Measurements from ENCODE around the gene MYO1H.

The MYO1H gene

GRCh38 chr12:109378569-109378968, 30.9 kb downstream of the MYO1H start:
- H3K27ac ChIP-seq (ENCODE audit: low read depth, low read length, poor library complexity, severe bottlenecking): no peak overlapping the region
- no peaks in the 10 kb centered on the region for H3K4me1 ChIP-seq (ENCODE audit: insufficient read depth, low read length, severe bottlenecking)
- H3K36me3 ChIP-seq (ENCODE audit: insufficient read depth, low read length): no peaks in the 10 kb centered on the region
- no peaks in the 10 kb centered on the region for H3F3A ChIP-seq (ENCODE audit: insufficient read depth, low read length)
- no peak overlapping the region for H3K4me3 ChIP-seq (ENCODE audit: low read depth, low read length, poor library complexity, severe bottlenecking)
- no peak overlapping the region for H2AFZ ChIP-seq (ENCODE audit: low read length)
- H3K4me2 ChIP-seq (ENCODE audit: low read length): no peak overlapping the region
- no peaks in the 10 kb centered on the region for H4K20me1 ChIP-seq (ENCODE audit: insufficient read depth, low read length)
- H3K9me3 ChIP-seq (ENCODE audit: low read length): no peaks in the 10 kb centered on the region
- H3K27me3 ChIP-seq (ENCODE audit: insufficient read depth, low read length): no peaks in the 10 kb centered on the region
- no peak overlapping the region for H3K9ac ChIP-seq (ENCODE audit: low read length)
- H3K9me2 ChIP-seq (ENCODE audit: low read depth, low read length): no peaks in the 10 kb centered on the region
- no peaks in the 10 kb centered on the region for H3K79me2 ChIP-seq (ENCODE audit: insufficient read depth, low read length)
- TF ChIP-seq EZH2 (IDR thresholded peaks at IDR 0.05; ENCODE audit: borderline replicate concordance, low read length) (no peak), CTCF (IDR thresholded peaks at IDR 0.05; ENCODE audit: low read length) (no peak)

- H3K4me1 ChIP-seq (ENCODE audit: insufficient read depth, low read length, severe bottlenecking): no peaks in the 10 kb centered on the region
- no peak overlapping the region for H3K9ac ChIP-seq (ENCODE audit: low read length)
- H3K9me3 ChIP-seq (ENCODE audit: low read length): no peaks in the 10 kb centered on the region
- H2AFZ ChIP-seq (ENCODE audit: low read length): no peak overlapping the region
- no peaks in the 10 kb centered on the region for H3K9me2 ChIP-seq (ENCODE audit: low read depth, low read length)
- H3K27me3 ChIP-seq (ENCODE audit: insufficient read depth, low read length): no peaks in the 10 kb centered on the region
- no peak overlapping the region for H3K27ac ChIP-seq (ENCODE audit: low read depth, low read length, poor library complexity, severe bottlenecking)
- H3K4me3 ChIP-seq (ENCODE audit: low read depth, low read length, poor library complexity, severe bottlenecking): no peak overlapping the region
- no peaks in the 10 kb centered on the region for H4K20me1 ChIP-seq (ENCODE audit: insufficient read depth, low read length)
- no peak overlapping the region for H3K4me2 ChIP-seq (ENCODE audit: low read length)
- TF ChIP-seq EZH2 (IDR thresholded peaks at IDR 0.05; ENCODE audit: borderline replicate concordance, low read length): no peak
- no peak for TF ChIP-seq CTCF (IDR thresholded peaks at IDR 0.05; ENCODE audit: low read length)
- H3K79me2 ChIP-seq (ENCODE audit: insufficient read depth, low read length): no peaks in the 10 kb centered on the region
- no peaks in the 10 kb centered on the region for H3F3A ChIP-seq (ENCODE audit: insufficient read depth, low read length)
- no peaks in the 10 kb centered on the region for H3K36me3 ChIP-seq (ENCODE audit: insufficient read depth, low read length)
Measured at GRCh38 chr12:109382031-109382430, 34.3 kb downstream of the MYO1H start.

GRCh38 chr12:109383240-109383639, 35.5 kb downstream of the MYO1H start:
- H3K27me3 ChIP-seq (ENCODE audit: insufficient read depth, low read length): no peaks in the 10 kb centered on the region
- no peaks in the 10 kb centered on the region for H3K79me2 ChIP-seq (ENCODE audit: insufficient read depth, low read length)
- H3K4me2 ChIP-seq (ENCODE audit: low read length): no peak overlapping the region
- H3K36me3 ChIP-seq (ENCODE audit: insufficient read depth, low read length): no peaks in the 10 kb centered on the region
- no peak overlapping the region for H2AFZ ChIP-seq (ENCODE audit: low read length)
- no peaks in the 10 kb centered on the region for H3K4me1 ChIP-seq (ENCODE audit: insufficient read depth, low read length, severe bottlenecking)
- no peaks in the 10 kb centered on the region for H4K20me1 ChIP-seq (ENCODE audit: insufficient read depth, low read length)
- TF ChIP-seq CTCF (IDR thresholded peaks at IDR 0.05; ENCODE audit: low read length) (no peak), EZH2 (IDR thresholded peaks at IDR 0.05; ENCODE audit: borderline replicate concordance, low read length) (no peak)
- H3F3A ChIP-seq (ENCODE audit: insufficient read depth, low read length): no peaks in the 10 kb centered on the region
- no peaks in the 10 kb centered on the region for H3K9me3 ChIP-seq (ENCODE audit: low read length)
- H3K9me2 ChIP-seq (ENCODE audit: low read depth, low read length): no peaks in the 10 kb centered on the region
- no peak overlapping the region for H3K27ac ChIP-seq (ENCODE audit: low read depth, low read length, poor library complexity, severe bottlenecking)
- no peak overlapping the region for H3K9ac ChIP-seq (ENCODE audit: low read length)
- no peak overlapping the region for H3K4me3 ChIP-seq (ENCODE audit: low read depth, low read length, poor library complexity, severe bottlenecking)
